ENCODE data around the gene XIST.

- TF ChIP-seq CTCF (IDR thresholded peaks at IDR 0.05) (no peak), POLR2A (IDR thresholded peaks at IDR 0.05) (no peak)
Observed at GRCh38 chrX:73830489-73831414, 21.8 kb downstream of the XIST start.

Measured in esophagus squamous epithelium (tissue), 4 donors.